ENCODE results near the gene ZNF750. TPM values are rescaled to one million over a fixed set of nuclear protein-coding genes. Genes with fewer than 3 reads are reported as not detected.

ZNF750 gene
- polyA plus RNA-seq, 1 donor (not counting 4 experiments of a cell fraction or from before 2014, with no cell fraction given), result 5.5 TPM

DNA sequence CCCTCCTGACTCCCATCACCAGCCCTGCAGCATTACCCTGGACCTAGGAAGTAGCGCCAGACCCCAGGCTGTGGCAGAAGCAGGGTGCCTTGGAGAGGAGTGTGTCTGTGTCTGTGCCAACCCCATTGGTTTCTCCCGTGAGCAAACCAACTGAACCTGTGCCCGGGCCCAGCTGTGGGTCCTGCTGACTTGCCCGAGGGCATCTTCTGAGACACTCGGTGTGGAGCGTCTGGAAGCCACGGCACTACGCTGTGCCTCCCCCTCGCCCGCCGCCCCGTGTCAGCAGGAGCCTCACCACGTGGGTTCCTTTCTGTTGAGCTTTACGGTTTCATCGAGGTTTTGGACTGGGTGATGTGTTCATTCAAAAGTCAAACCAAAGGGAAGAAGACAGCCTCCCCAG lies 27.8 kb downstream of the ZNF750 start:
- FAIRE-seq (no peak), DNase-seq (ENCODE audit: low read depth, low spot score) (no peak)
- Histone ChIP-seq H4K20me1 (ENCODE audit: control insufficient read depth, extremely low read depth, insufficient read depth, low read length) (no peaks in the 10 kb centered on the region), H2AFZ (ENCODE audit: control insufficient read depth, low read length) (no peak overlapping the region), H3K4me1 (ENCODE audit: control insufficient read depth, extremely low read depth, insufficient read depth, low read length) (no peaks in the 10 kb centered on the region), H3K27me3 (ENCODE audit: control insufficient read depth, extremely low read depth, insufficient read depth, low read length) (no peaks in the 10 kb centered on the region), H3K36me3 (ENCODE audit: control insufficient read depth in 2 of 2, extremely low read depth in 1 of 2, insufficient read depth in 2 of 2, low read length in 2 of 2) (peaks cover 12 to 30% of the 10 kb centered on the region in 2 experiments), H3K4me2 (ENCODE audit: control insufficient read depth, extremely low read depth, insufficient read depth, low read depth, low read length) (no peak overlapping the region), H3K79me2 (ENCODE audit: control insufficient read depth, insufficient read depth, low read length) (no peaks in the 10 kb centered on the region), H3K9me1 (ENCODE audit: control insufficient read depth, extremely low read depth, insufficient read depth, low read length) (no peaks in the 10 kb centered on the region), H3K9me3 (ENCODE audit: control insufficient read depth, low read depth, low read length) (no peaks in the 10 kb centered on the region), H3K4me3 (ENCODE audit: control insufficient read depth in 2 of 3, extremely low read depth in 1 of 3, insufficient read depth in 2 of 3, low read depth in 1 of 3, low read length in 3 of 3) (no peak overlapping the region), H3K27ac (ENCODE audit: control insufficient read depth, insufficient read depth, low read length) (no peak overlapping the region), H3K9ac (ENCODE audit: control insufficient read depth, extremely low read depth, insufficient read depth, low read length) (no peak overlapping the region)
- dilution Hi-C loops (cut with MboI; ENCODE audit: extremely low pct_ligation_motif_present, low sequenced_read_pairs), result no loop called here
- TF ChIP-seq, protein P1, sequence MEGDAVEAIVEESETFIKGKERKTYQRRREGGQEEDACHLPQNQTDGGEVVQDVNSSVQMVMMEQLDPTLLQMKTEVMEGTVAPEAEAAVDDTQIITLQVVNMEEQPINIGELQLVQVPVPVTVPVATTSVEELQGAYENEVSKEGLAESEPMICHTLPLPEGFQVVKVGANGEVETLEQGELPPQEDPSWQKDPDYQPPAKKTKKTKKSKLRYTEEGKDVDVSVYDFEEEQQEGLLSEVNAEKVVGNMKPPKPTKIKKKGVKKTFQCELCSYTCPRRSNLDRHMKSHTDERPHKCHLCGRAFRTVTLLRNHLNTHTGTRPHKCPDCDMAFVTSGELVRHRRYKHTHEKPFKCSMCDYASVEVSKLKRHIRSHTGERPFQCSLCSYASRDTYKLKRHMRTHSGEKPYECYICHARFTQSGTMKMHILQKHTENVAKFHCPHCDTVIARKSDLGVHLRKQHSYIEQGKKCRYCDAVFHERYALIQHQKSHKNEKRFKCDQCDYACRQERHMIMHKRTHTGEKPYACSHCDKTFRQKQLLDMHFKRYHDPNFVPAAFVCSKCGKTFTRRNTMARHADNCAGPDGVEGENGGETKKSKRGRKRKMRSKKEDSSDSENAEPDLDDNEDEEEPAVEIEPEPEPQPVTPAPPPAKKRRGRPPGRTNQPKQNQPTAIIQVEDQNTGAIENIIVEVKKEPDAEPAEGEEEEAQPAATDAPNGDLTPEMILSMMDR (optimal IDR thresholded peaks at IDR 0.05 in 1 of 3, IDR thresholded peaks at IDR 0.05 in 1 of 3, conservative IDR thresholded peaks at IDR 0.05 in 1 of 3; ENCODE audit: extremely low read depth in 1 of 3, insufficient read depth in 2 of 3, low read length in 3 of 3), result no peak
- TF ChIP-seq EZH2 (IDR thresholded peaks at IDR 0.05; ENCODE audit: low read length), result no peak

- Histone ChIP-seq H3K36me3 (ENCODE audit: control insufficient read depth in 2 of 2, extremely low read depth in 1 of 2, insufficient read depth in 2 of 2, low read length in 2 of 2) (peaks cover 14 to 29% of the 10 kb centered on the region in 2 experiments), H3K9ac (ENCODE audit: control insufficient read depth, extremely low read depth, insufficient read depth, low read length) (no peak overlapping the region), H3K4me1 (ENCODE audit: control insufficient read depth, extremely low read depth, insufficient read depth, low read length) (no peaks in the 10 kb centered on the region), H4K20me1 (ENCODE audit: control insufficient read depth, extremely low read depth, insufficient read depth, low read length) (no peaks in the 10 kb centered on the region), H3K9me1 (ENCODE audit: control insufficient read depth, extremely low read depth, insufficient read depth, low read length) (no peaks in the 10 kb centered on the region), H3K79me2 (ENCODE audit: control insufficient read depth, insufficient read depth, low read length) (no peaks in the 10 kb centered on the region), H3K27ac (ENCODE audit: control insufficient read depth, insufficient read depth, low read length) (no peak overlapping the region), H3K4me3 (ENCODE audit: control insufficient read depth in 2 of 3, extremely low read depth in 1 of 3, insufficient read depth in 2 of 3, low read depth in 1 of 3, low read length in 3 of 3) (no peak overlapping the region), H3K4me2 (ENCODE audit: control insufficient read depth, extremely low read depth, insufficient read depth, low read depth, low read length) (no peak overlapping the region), H2AFZ (ENCODE audit: control insufficient read depth, low read length) (no peak overlapping the region), H3K27me3 (ENCODE audit: control insufficient read depth, extremely low read depth, insufficient read depth, low read length) (no peaks in the 10 kb centered on the region), H3K9me3 (ENCODE audit: control insufficient read depth, low read depth, low read length) (no peaks in the 10 kb centered on the region)
- dilution Hi-C loops (cut with MboI; ENCODE audit: extremely low pct_ligation_motif_present, low sequenced_read_pairs), result no loop called here
- DNase-seq (ENCODE audit: low read depth, low spot score), result no peak
- TF ChIP-seq, protein P1 (optimal IDR thresholded peaks at IDR 0.05 in 1 of 3, IDR thresholded peaks at IDR 0.05 in 1 of 3, conservative IDR thresholded peaks at IDR 0.05 in 1 of 3; ENCODE audit: extremely low read depth in 1 of 3, insufficient read depth in 2 of 3, low read length in 3 of 3), result no peak
- TF ChIP-seq EZH2 (IDR thresholded peaks at IDR 0.05; ENCODE audit: low read length), result no peak
- no peak for FAIRE-seq
These were observed 29.0 kb downstream of the ZNF750 start for GRCh38 chr17:82810644-82811430.

Data from keratinocyte (primary cell).